Natural killer cell (primary cell): ENCODE data around the gene ACOT9. TPM values are rescaled to one million over a fixed set of nuclear protein-coding genes. Genes with fewer than 3 reads are reported as not detected.
A peak's percentile ranks its signal among the peaks of the same experiment; 100 is the strongest.

Experiments used
- ATAC-seq, 3 donors: fragments of 150-1000 bp in 2 of 3; fragments of 200-7000 bp in 1 of 3; cut with Tn5 transposase; 1 replicate in 1 of 3; 2 replicates in 2 of 3; pipeline ENCODE4 v1.10.0; 2021; ENCODE audit warnings: mild to moderate bottlenecking in 2 of 3, moderate library complexity in 2 of 3
- DNase-seq, 2 donors: peaks; one replicate each; pipeline versions ENCODE4 v3.0.0 to v3.0.0-alpha.2; 2013 to 2021; ENCODE audit warnings: mixed read lengths in 1 of 2
- H3K27ac ChIP-seq: one replicate; pipeline ENCODE4 v1.5.1; 2013; ENCODE audit warnings: mild to moderate bottlenecking, low read length
- H3K27me3 ChIP-seq: one replicate; pipeline ENCODE4 v1.6.1; 2013; ENCODE audit warnings: low read length; ENCODE audit not compliant: control insufficient read depth, insufficient read depth
- H3K36me3 ChIP-seq: one replicate; pipeline ENCODE4 v1.6.1; 2013; ENCODE audit warnings: low read length; ENCODE audit not compliant: control insufficient read depth, insufficient read depth
- H3K4me1 ChIP-seq: one replicate; pipeline ENCODE4 v1.6.1; 2013; ENCODE audit warnings: low read length; ENCODE audit not compliant: control insufficient read depth, insufficient read depth
- H3K4me3 ChIP-seq: one replicate; pipeline ENCODE4 v1.5.1; 2013; ENCODE audit warnings: low read length
- H3K9me3 ChIP-seq: one replicate; pipeline ENCODE4 v1.6.1; 2013; ENCODE audit warnings: low read length; ENCODE audit not compliant: control insufficient read depth, insufficient read depth
- H3K27ac Mint-ChIP-seq, 2 donors: one replicate each; pipeline ENCODE4 v1.8.0; 2022; ENCODE audit warnings: mild to moderate bottlenecking in 2 of 2, mixed read lengths in 2 of 2, moderate library complexity in 1 of 2
- H3K27me3 Mint-ChIP-seq, 2 donors: one replicate each; pipeline ENCODE4 v1.8.0; 2022; ENCODE audit warnings: low read depth in 2 of 2, mixed read lengths in 2 of 2
- H3K36me3 Mint-ChIP-seq: one replicate; pipeline ENCODE4 v1.8.0; 2022; ENCODE audit warnings: mixed read lengths
- H3K4me1 Mint-ChIP-seq, 2 donors: one replicate each; pipeline ENCODE4 v1.8.0; 2022; ENCODE audit warnings: mixed read lengths in 2 of 2
- H3K4me3 Mint-ChIP-seq: one replicate; pipeline ENCODE4 v1.8.0; 2022; ENCODE audit warnings: mild to moderate bottlenecking, moderate library complexity, mixed read lengths
- H3K9me3 Mint-ChIP-seq, 2 donors: one replicate each; pipeline ENCODE4 v1.8.0; 2022; ENCODE audit warnings: mixed read lengths in 2 of 2
- CTCF ChIP-seq: fragments of 200-600 bp; IDR thresholded peaks from one replicate; pipeline ENCODE4 v1.8.0; 2022; ENCODE audit warnings: antibody characterized with exemption
- whole genome bisulfite sequencing: methylation state at CpG from one replicate; pipeline ENCODE4 v1.1.7; 2013; ENCODE audit warnings: missing lambda C conversion rate; ENCODE audit not compliant: insufficient coverage; 5-methylcytosine and 5-hydroxymethylcytosine counted together
- intact Hi-C: fragments of 100-400 bp; cut with micrococcal nuclease; formaldehyde crosslinking; loops from one replicate; pipeline ENCODE4 v1.14.2; 2022
- total RNA-seq, 4 donors: library from RNA; stranded (reverse); fragments of 120-200 nt in 1 of 4; gene quantifications; one replicate each; pipeline versions ENCODE4 v1.2.3 to v1.2.4, GENCODE V29; 2013 to 2022

Gene ACOT9
- 10 to 100 TPM; 20.0 to 24.9 (median 21.4) TPM for total RNA-seq
- total RNA-seq (2013): 29.9 TPM

GRCh38 chrX:23742697-23743622 lies at the start of gene ACOT9:
Gene ACOT9 (minus strand): TSS chrX:23743276. CDS start chrX:23743144, 132 bp downstream.
- Mint-ChIP-seq H3K27ac (peak within 1 kb of the TSS; percentile 54 to 87), H3K4me3 (peak within 1 kb of the TSS; percentile 81), H3K27me3 (no peaks in the 10 kb centered on the region), H3K9me3 (no peaks in the 10 kb centered on the region), H3K36me3 (no peaks in the 10 kb centered on the region), H3K4me1 (peaks cover 14 to 16% of the 10 kb centered on the region in 2 donors)
- ATAC-seq: peak; percentile 95 to 99 (median 95)
- Histone ChIP-seq H3K27me3 (no peaks in the 10 kb centered on the region), H3K9me3 (no peaks in the 10 kb centered on the region), H3K27ac (peak within 1 kb of the TSS; percentile 77), H3K4me3 (peak within 1 kb of the TSS; percentile 69), H3K36me3 (no peaks in the 10 kb centered on the region), H3K4me1 (peaks cover 27% of the 10 kb centered on the region)
- no peak for TF ChIP-seq CTCF
- peak; percentile 69 to 76 for DNase-seq
- intact Hi-C loops: loop anchor here (1.0 to 5.0 kb wide), 3 partner anchors 39 to 311 kb away; partner anchors contain the start of genes EIF2S3 and SAT1
- under 1% methylated on average over 73 of the region's 73 CpGs for whole genome bisulfite sequencing

- no peak overlapping the region for H3K4me3 Mint-ChIP-seq
- no peak for TF ChIP-seq CTCF
- H3K27me3 Mint-ChIP-seq: no peaks in the 10 kb centered on the region
- no peak overlapping the region for H3K27ac ChIP-seq
- H3K36me3 ChIP-seq: peaks cover 6% of the 10 kb centered on the region
- H3K4me1 ChIP-seq: no peaks in the 10 kb centered on the region
- peaks cover 5% of the 10 kb centered on the region in 2 donors for H3K4me1 Mint-ChIP-seq
- no peaks in the 10 kb centered on the region for H3K9me3 Mint-ChIP-seq
- intact Hi-C loops: no loop called here
- no peaks in the 10 kb centered on the region for H3K36me3 Mint-ChIP-seq
- H3K4me3 ChIP-seq: no peak overlapping the region
- no peaks in the 10 kb centered on the region for H3K9me3 ChIP-seq
- H3K27me3 ChIP-seq: no peaks in the 10 kb centered on the region
- no CpG with 5 or more reads among the region's 11 CpGs for WGBS
- no peak overlapping the region for H3K27ac Mint-ChIP-seq
- DNase-seq (no peak), ATAC-seq (no peak)
These were observed 47.0 kb upstream of the ACOT9 start for GRCh38 chrX:23790155-23790497.

GRCh38 chrX:23789386-23790154 lies 46.5 kb upstream of the ACOT9 start:
- H3K4me3 ChIP-seq: no peak overlapping the region
- Mint-ChIP-seq H3K27ac (no peak overlapping the region), H3K36me3 (no peaks in the 10 kb centered on the region), H3K9me3 (no peaks in the 10 kb centered on the region), H3K4me3 (no peak overlapping the region), H3K4me1 (peaks cover 10 to 11% of the 10 kb centered on the region in 2 donors), H3K27me3 (no peaks in the 10 kb centered on the region)
- H3K9me3 ChIP-seq: no peaks in the 10 kb centered on the region
- TF ChIP-seq CTCF: no peak
- no peak for DNase-seq
- peaks cover 3% of the 10 kb centered on the region for H3K4me1 ChIP-seq
- H3K27me3 ChIP-seq: no peaks in the 10 kb centered on the region
- no peak overlapping the region for H3K27ac ChIP-seq
- peaks cover 10% of the 10 kb centered on the region for H3K36me3 ChIP-seq
- intact Hi-C loops: loop anchor here (10.0 kb wide), 1 partner anchor 125 kb away; the partner anchor contains the start of gene PRDX4
- no peak for ATAC-seq
- 92% methylated on average over 6 of the region's 8 CpGs for WGBS
